SHP77 (cell line): ENCODE data around the gene CHD5.

Experiments
- DNase-seq, 2 experiments: peaks; one replicate each; lab custom pipeline; 2025; lab: John Stamatoyannopoulos, UW

CHD5 gene

DNA sequence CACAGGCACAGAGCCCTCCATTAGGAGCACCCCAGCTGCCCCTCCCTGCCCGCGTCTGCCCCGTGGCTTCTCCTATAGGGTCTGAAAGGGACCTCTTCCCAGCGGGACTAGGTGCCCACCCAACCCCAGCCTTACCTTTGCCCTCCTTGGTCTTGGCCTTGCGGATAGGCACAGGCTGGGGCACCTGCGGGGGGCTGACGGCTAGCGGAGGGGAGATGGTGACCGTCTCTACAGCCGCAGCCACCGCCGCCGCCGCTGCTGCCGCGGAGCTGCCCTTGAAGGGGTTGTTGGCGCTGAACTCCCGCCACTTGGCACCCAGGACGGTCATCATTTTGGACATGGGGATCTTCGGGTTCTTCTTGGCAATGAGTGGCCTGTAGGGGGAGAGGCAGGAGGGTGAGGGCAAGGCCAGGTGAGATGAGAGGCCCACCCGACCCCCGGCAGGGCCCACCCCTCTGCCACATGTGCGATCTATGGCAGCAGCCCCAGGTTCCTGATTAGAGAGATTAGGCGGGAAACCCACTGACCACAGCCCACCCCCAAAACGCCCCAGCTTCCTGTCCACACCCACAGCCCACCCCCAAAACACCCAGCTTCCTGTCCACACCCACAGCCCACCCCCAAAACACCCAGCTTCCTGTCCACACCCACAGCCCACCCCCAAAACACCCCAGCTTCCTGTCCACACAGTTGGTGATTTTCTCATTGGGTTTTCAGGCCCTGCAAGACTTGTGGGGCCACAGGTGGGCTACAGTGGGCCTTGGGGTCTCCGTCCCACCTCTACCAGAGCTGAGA lies 25.4 kb downstream of the CHD5 start:
- DNase-seq = no peak

- no peak for DNase-seq
Measured at GRCh38 chr1:6152882-6153281, 27.2 kb downstream of the CHD5 start.

GRCh38 chr1:6152181-6152580 lies 27.9 kb downstream of the CHD5 start:
- DNase-seq = no peak

- no peak for DNase-seq
Measured at GRCh38 chr1:6151291-6151822, 28.8 kb downstream of the CHD5 start.

- DNase-seq = no peak
Measured at GRCh38 chr1:6150006-6150938, 29.8 kb downstream of the CHD5 start.

- DNase-seq = no peak
Measured at GRCh38 chr1:6149597-6149996, 30.5 kb downstream of the CHD5 start.

GRCh38 chr1:6148497-6149241 lies 31.5 kb downstream of the CHD5 start:
- DNase-seq = no peak

DNA sequence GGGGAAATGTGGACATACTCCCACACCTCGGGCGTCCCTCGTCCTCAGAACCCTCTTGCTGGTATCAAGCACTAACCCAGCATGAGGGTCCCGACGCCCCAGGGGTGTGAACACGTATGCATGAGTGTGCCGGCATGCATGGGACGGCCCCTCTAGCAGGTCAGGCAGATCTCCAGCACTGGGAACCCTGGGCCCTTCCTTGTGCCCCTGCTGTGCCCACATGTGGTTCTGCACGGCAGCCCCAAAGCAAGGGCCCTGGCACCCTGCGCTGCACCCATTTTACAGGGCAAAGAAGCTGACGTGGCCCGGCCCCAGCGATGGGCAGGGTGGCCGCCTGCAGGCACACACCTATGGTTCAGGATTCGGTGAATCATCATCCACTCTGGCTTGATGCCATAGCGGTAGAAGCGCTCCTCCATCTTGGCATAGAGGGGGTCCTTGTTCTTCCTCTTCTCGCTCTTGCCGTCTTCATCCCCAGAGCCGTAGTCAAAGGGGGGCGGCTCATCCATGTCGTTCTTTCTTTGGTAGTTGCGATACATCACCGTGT lies 34.2 kb downstream of the CHD5 start:
- no peak for DNase-seq

DNA sequence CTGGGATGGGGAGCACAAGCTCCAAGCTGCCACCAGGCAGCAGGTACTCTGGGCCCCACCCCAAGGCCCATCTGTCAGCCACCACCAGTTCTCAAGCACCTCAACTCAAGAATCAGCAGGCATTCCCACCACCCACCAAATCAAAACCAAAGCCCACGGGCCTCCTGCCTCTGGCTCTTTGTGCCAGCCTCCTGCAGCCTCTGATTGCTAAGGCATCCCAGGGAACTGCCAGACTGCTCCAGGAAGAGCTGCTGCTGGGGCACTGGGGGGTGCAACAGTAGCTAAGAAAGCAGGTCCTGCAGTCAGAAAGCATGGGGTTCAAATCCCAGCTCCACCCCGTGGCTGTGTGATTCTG lies 34.7 kb downstream of the CHD5 start:
- DNase-seq = no peak

DNA sequence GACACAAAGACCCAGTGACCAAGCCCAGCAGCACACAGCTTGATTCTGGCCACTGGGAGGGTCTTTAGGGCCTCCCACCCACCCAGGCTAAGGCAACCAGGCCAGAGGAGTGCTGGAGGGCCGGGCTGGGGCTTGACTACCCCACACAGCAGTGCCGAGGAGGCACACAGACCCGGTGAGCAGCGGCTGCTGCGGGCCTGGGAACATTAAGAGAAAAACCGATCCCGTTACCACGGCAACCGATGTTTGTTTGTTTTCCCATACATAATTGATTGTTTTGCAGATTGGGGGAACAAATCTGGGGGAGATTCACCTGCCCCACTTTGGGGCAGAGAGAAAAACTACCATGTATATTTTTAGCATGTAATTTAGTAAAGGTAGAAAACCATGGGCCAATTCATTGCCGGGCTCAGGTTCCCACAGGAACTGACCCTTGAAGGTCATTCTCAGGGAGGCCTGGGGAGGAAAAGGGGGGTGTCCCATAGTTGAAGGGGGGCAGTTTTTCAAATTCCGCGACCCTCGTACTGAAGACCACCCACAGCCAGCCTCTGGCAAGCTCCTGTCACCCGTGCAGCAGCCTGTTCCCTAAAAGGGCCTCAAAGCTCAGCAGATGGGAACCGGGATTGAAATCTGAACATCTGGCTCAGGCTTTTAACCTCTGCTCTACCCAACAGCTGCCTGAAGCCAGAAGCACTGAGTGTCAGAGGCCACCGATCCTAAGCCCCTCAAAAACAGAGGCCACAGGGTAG lies 35.3 kb downstream of the CHD5 start:
- no peak for DNase-seq

DNA sequence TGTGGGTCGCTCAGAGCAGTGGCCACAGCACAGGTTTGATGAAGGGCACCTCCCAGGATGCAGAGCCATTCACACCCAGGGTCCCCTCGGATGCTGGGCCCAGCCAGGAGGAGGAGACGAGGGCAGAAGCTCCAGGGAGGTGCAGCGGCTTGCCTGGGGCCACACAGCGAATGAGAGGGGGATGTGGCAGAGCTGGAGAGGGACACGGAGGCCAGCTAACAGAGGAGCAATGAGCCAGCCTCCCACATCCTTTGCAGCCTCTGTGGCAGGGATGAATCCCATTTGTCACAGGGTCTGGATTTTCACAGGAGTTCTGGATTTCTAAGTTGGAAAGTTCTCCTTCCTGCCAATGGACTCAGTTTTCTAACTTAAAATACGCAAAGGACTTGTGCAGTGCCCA lies 35.9 kb downstream of the CHD5 start:
- DNase-seq = no peak

GRCh38 chr1:6143395-6143794 lies 36.7 kb downstream of the CHD5 start:
- DNase-seq = no peak

DNA sequence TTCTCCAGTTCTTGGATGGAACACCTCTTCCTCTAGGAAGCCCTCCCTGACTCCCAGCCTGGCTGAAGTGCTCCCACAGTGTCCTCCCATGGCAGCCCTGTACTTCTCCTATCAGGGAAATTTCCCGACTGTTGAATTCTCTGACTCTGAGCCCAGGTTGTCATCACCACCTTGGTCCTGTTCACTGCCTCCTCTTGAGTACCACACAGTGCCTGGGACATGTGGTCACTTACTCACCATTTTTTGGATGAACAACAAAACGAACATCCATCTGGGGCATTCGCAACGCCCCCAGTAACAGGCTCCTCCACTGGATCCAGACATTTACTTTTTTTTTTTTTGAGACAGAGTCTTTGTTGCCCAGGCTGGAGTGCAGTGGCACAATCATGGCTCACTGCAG lies 37.4 kb downstream of the CHD5 start:
- no peak for DNase-seq

GRCh38 chr1:6142036-6142621 lies 38.0 kb downstream of the CHD5 start:
- DNase-seq = no peak

- DNase-seq = no peak
Measured at GRCh38 chr1:6141592-6141991, 38.5 kb downstream of the CHD5 start.

GRCh38 chr1:6140413-6140812 lies 39.7 kb downstream of the CHD5 start:
- DNase-seq = no peak

DNA sequence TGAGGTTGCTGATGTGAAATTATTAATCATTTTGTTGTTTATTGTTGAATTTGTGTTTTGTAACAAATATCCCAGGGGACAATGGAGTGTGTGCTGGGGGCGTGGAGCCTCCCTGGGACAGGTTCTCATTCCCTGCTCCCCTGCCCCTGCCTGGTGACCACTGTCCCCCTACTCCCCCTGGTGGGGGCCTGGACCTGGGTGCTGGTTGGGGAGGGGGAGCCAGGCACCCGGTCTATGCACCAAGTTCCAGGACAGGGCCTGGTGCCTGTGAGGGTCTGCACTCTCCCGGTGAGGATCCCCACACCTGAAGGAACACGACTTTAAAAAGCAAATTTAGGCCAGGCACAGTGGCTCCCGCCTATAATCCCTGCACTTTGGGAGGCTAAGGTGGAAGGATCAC lies 42.4 kb downstream of the CHD5 start:
- DNase-seq = no peak

- no peak for DNase-seq
Measured at GRCh38 chr1:6136516-6137220, 43.5 kb downstream of the CHD5 start.

DNA sequence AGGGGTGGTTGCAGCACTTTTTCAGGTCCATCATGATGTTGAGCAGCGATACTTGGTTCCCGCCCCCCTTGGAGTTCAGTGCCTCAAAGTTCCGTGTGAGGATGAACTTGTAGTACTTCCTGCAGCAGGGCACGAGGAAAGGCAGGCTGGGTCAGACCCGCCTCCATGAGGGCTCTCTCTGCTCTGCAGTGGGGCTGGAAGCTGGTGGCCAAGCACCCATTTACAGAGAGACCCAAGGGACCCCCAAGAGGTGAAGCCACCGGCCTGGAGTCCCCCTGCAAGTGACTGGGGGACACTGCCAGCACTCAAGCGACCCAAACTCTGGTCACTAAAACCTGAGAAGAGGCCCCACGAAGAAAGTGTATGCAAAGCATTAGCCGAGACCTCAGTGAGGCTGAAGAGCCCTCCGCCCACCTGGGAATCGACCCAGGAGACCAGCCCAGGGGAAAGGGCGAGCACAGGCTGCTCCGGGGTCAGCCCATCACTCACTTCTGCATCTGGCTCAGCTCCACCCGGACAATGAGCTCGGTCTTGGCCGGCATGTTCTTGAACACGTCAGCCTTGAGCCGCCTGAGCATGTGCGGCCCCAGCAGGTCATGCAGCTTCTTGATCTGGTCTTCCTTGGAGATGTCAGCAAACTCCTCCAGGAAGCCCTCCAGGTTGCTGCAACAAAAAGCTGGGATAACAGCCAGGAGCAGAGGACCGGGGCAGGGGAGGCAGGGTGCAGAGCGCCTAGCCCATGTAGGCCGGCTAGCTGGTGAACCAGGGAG lies 45.2 kb downstream of the CHD5 start:
- no peak for DNase-seq
